Trophoblast cell (in vitro differentiated cells and primary cell): ENCODE data around the gene FBXW2. TPM values are rescaled to one million over a fixed set of nuclear protein-coding genes. Genes with fewer than 3 reads are reported as not detected.

ENCODE experiments used
- DNase-seq, 2 donors: peaks; one replicate each; pipeline ENCODE4 v3.0.0-alpha.2; 2016
- H2AFZ ChIP-seq: 2 replicates; pipeline ENCODE4 v1.6.1; 2013; ENCODE audit warnings: low read length, moderate library complexity, mild to moderate bottlenecking; ENCODE audit not compliant: insufficient read depth, poor library complexity
- H2AK5ac ChIP-seq: 2 replicates; pipeline ENCODE4 v1.6.1; 2013; ENCODE audit warnings: mild to moderate bottlenecking, low read length
- H2BK120ac ChIP-seq: 2 replicates; pipeline ENCODE4 v1.6.1; 2013; ENCODE audit warnings: low read length, mild to moderate bottlenecking, moderate library complexity; ENCODE audit not compliant: insufficient read depth, poor library complexity
- H2BK12ac ChIP-seq: 2 replicates; pipeline ENCODE4 v1.6.1; 2013; ENCODE audit warnings: mild to moderate bottlenecking, low read length, moderate library complexity
- H2BK5ac ChIP-seq: 2 replicates; pipeline ENCODE4 v1.6.1; 2013; ENCODE audit warnings: low read length, low read depth, moderate library complexity, mild to moderate bottlenecking; ENCODE audit not compliant: poor library complexity
- H3K14ac ChIP-seq: 2 replicates; pipeline ENCODE4 v1.6.1; 2013; ENCODE audit warnings: mild to moderate bottlenecking, low read length
- H3K18ac ChIP-seq: 2 replicates; pipeline ENCODE4 v1.6.1; 2013; ENCODE audit warnings: mild to moderate bottlenecking, low read length
- H3K23ac ChIP-seq: 2 replicates; pipeline ENCODE4 v1.6.1; 2013; ENCODE audit warnings: low read length
- H3K27ac ChIP-seq: 2 replicates; pipeline ENCODE4 v1.5.1; 2013; ENCODE audit warnings: low read depth, mild to moderate bottlenecking, inconsistent platforms, low read length, moderate library complexity
- H3K27me3 ChIP-seq: 2 replicates; pipeline ENCODE4 v1.6.1; 2013; ENCODE audit warnings: inconsistent platforms, mild to moderate bottlenecking, low read length, moderate library complexity; ENCODE audit not compliant: insufficient read depth
- H3K36me3 ChIP-seq, 2 experiments: 1 replicate in 1 of 2; 2 replicates in 1 of 2; pipeline ENCODE4 v1.6.1; 2013; ENCODE audit warnings: low read length in 2 of 2, mild to moderate bottlenecking in 2 of 2, moderate library complexity in 1 of 2; ENCODE audit not compliant: insufficient read depth in 2 of 2, control insufficient read depth in 1 of 2
- H3K4ac ChIP-seq: 2 replicates; pipeline ENCODE4 v1.6.1; 2013; ENCODE audit warnings: low read depth, mild to moderate bottlenecking, low read length, moderate library complexity
- H3K4me1 ChIP-seq, 2 experiments: 1 replicate in 1 of 2; 2 replicates in 1 of 2; pipeline ENCODE4 v1.6.1; 2013; ENCODE audit warnings: low read length in 2 of 2, mild to moderate bottlenecking in 2 of 2, moderate library complexity in 1 of 2; ENCODE audit not compliant: insufficient read depth in 2 of 2, control insufficient read depth in 1 of 2
- H3K4me2 ChIP-seq: 2 replicates; pipeline ENCODE4 v1.6.1; 2013; ENCODE audit warnings: inconsistent platforms, mild to moderate bottlenecking, low read length, moderate library complexity
- H3K4me3 ChIP-seq: 2 replicates; pipeline ENCODE4 v1.5.1; 2013; ENCODE audit warnings: mild to moderate bottlenecking, low read depth, low read length, inconsistent platforms
- H3K79me1 ChIP-seq: one replicate; pipeline ENCODE4 v1.6.1; 2013; ENCODE audit warnings: low read length
- H3K79me2 ChIP-seq: 2 replicates; pipeline ENCODE4 v1.6.1; 2013; ENCODE audit warnings: low read length, mild to moderate bottlenecking; ENCODE audit not compliant: control insufficient read depth, insufficient read depth, poor library complexity
- H3K9ac ChIP-seq: 2 replicates; pipeline ENCODE4 v1.6.1; 2013; ENCODE audit warnings: mild to moderate bottlenecking, low read length
- H3K9me3 ChIP-seq: 2 replicates; pipeline ENCODE4 v1.6.1; 2013; ENCODE audit warnings: low read depth, mild to moderate bottlenecking, control low read depth, inconsistent platforms, low read length; ENCODE audit not compliant: insufficient read depth
- H4K12ac ChIP-seq: 2 replicates; pipeline ENCODE4 v1.6.1; 2013; ENCODE audit warnings: low read depth, mild to moderate bottlenecking, low read length, moderate library complexity
- H4K8ac ChIP-seq: 2 replicates; pipeline ENCODE4 v1.6.1; 2013; ENCODE audit warnings: low read depth, mild to moderate bottlenecking, low read length, moderate library complexity
- H4K91ac ChIP-seq: one replicate; pipeline ENCODE4 v1.6.1; 2013; ENCODE audit warnings: low read depth, mild to moderate bottlenecking, low read length, moderate library complexity
- WGBS: extraction: QIAGEN DNeasy Blood & Tissue Kit; methylation state at CpG from one replicate; pipeline ENCODE4 v1.1.7; 2013; ENCODE audit warnings: missing lambda C conversion rate; ENCODE audit not compliant: insufficient read length, insufficient coverage; ENCODE audit errors: extremely low coverage; 5-methylcytosine and 5-hydroxymethylcytosine counted together
- polyA plus RNA-seq: library from polyadenylated mRNA; stranded (reverse); fragments of 200-250 nt; gene quantifications from 2 replicates; pipeline ENCODE4 v1.2.3, GENCODE V29; 2013

FBXW2 gene
- polyA plus RNA-seq, result 25.9 and 26.1 TPM in 2 replicates

- WGBS, result no CpG with 5 or more reads among the region's 72 CpGs
- peak within 1 kb of the TSS; percentile 41 for H3K14ac ChIP-seq
- H4K8ac ChIP-seq, result peak within 1 kb of the TSS; percentile 82
- peaks cover 0 to 2% of the 10 kb centered on the region in 2 experiments for H3K36me3 ChIP-seq
- H2AK5ac ChIP-seq, result no peak within 1 kb of the TSS
- H3K27ac ChIP-seq, result peak within 1 kb of the TSS; percentile 79
- no peaks in the 10 kb centered on the region for H3K9me3 ChIP-seq
- H4K12ac ChIP-seq, result peak within 1 kb of the TSS; percentile 20
- H3K27me3 ChIP-seq, result no peaks in the 10 kb centered on the region
- peak within 1 kb of the TSS; percentile 93 for H3K4me3 ChIP-seq
- peak within 1 kb of the TSS; percentile 28 for H3K4ac ChIP-seq
- peak within 1 kb of the TSS; percentile 14 for H2BK120ac ChIP-seq
- no peak within 1 kb of the TSS for H3K23ac ChIP-seq
- peak within 1 kb of the TSS; percentile 41 for H2AFZ ChIP-seq
- DNase-seq, result peak; percentile 89
- no peak within 1 kb of the TSS for H2BK5ac ChIP-seq
- no peak within 1 kb of the TSS for H2BK12ac ChIP-seq
- H3K18ac ChIP-seq, result peak within 1 kb of the TSS; percentile 6
- peak within 1 kb of the TSS; percentile 33 for H4K91ac ChIP-seq
- peaks cover 0 to 4% of the 10 kb centered on the region in 2 experiments for H3K4me1 ChIP-seq
- peaks cover 4% of the 10 kb centered on the region for H3K79me1 ChIP-seq
- peak within 1 kb of the TSS; percentile 99 for H3K9ac ChIP-seq
- H3K79me2 ChIP-seq, result no peaks in the 10 kb centered on the region
- H3K4me2 ChIP-seq, result peak within 1 kb of the TSS; percentile 98
Observed at GRCh38 chr9:120792898-120793765, at the start of gene FBXW2. Gene FBXW2 (minus strand): TSS chr9:120793416. CDS start chr9:120788258, 5,158 bp downstream.

- Histone ChIP-seq H3K18ac (peak overlapping the region; percentile 84), H3K27ac (peak overlapping the region; percentile 40), H3K9ac (peak overlapping the region; percentile 86), H3K4me2 (peak overlapping the region; percentile 77), H3K23ac (no peak overlapping the region), H3K4ac (peak overlapping the region; percentile 46), H3K9me3 (no peaks in the 10 kb centered on the region), H3K36me3 (peaks cover 0 to 3% of the 10 kb centered on the region in 2 experiments), H2AFZ (peak overlapping the region; percentile 82), H3K79me1 (peaks cover 7% of the 10 kb centered on the region), H4K12ac (peak overlapping the region; percentile 91), H4K8ac (peak overlapping the region; percentile 94), H3K4me3 (peak overlapping the region; percentile 89), H2BK120ac (peak overlapping the region; percentile 81), H3K27me3 (no peaks in the 10 kb centered on the region), H4K91ac (peak overlapping the region; percentile 85), H3K79me2 (peaks cover 11% of the 10 kb centered on the region), H2AK5ac (peak overlapping the region; percentile 11), H2BK5ac (peak overlapping the region; percentile 52), H2BK12ac (no peak overlapping the region), H3K4me1 (peaks cover 9 to 11% of the 10 kb centered on the region in 2 experiments), H3K14ac (peak overlapping the region; percentile 87)
- WGBS, result no CpG with 5 or more reads among the region's 18 CpGs
- DNase-seq, result peak in 1 of 2 donors; percentile 25
Observed at GRCh38 chr9:120841930-120842684, 48.9 kb upstream of the FBXW2 start.

GRCh38 chr9:120839146-120839545 lies 45.9 kb upstream of the FBXW2 start:
- Histone ChIP-seq H3K79me1 (peaks cover 7% of the 10 kb centered on the region), H3K27me3 (no peaks in the 10 kb centered on the region), H3K9me3 (no peaks in the 10 kb centered on the region), H2AFZ (no peak overlapping the region), H3K4me1 (peaks cover 9 to 11% of the 10 kb centered on the region in 2 experiments), H4K12ac (no peak overlapping the region), H4K8ac (no peak overlapping the region), H3K9ac (no peak overlapping the region), H2BK12ac (no peak overlapping the region), H3K23ac (no peak overlapping the region), H2BK120ac (no peak overlapping the region), H2AK5ac (no peak overlapping the region), H3K36me3 (peaks cover 0 to 6% of the 10 kb centered on the region in 2 experiments), H3K27ac (no peak overlapping the region), H3K14ac (no peak overlapping the region), H3K4me3 (no peak overlapping the region), H3K18ac (no peak overlapping the region), H4K91ac (no peak overlapping the region), H2BK5ac (no peak overlapping the region), H3K4me2 (no peak overlapping the region), H3K79me2 (peaks cover 11% of the 10 kb centered on the region), H3K4ac (no peak overlapping the region)
- DNase-seq, result peak in 1 of 2 donors; percentile 19
- WGBS, result no CpG with 5 or more reads among the region's 2 CpGs

- no peak overlapping the region for H2AK5ac ChIP-seq
- no peak overlapping the region for H2BK12ac ChIP-seq
- H3K18ac ChIP-seq, result no peak overlapping the region
- H2AFZ ChIP-seq, result no peak overlapping the region
- no peak overlapping the region for H4K91ac ChIP-seq
- peaks cover 7% of the 10 kb centered on the region for H3K79me2 ChIP-seq
- no peak overlapping the region for H2BK5ac ChIP-seq
- no peak overlapping the region for H3K4ac ChIP-seq
- H3K4me1 ChIP-seq, result peaks cover 5% of the 10 kb centered on the region in 2 experiments
- no CpG with 5 or more reads among the region's 3 CpGs for WGBS
- H4K8ac ChIP-seq, result no peak overlapping the region
- H3K36me3 ChIP-seq, result peaks cover 2 to 6% of the 10 kb centered on the region in 2 experiments
- no peaks in the 10 kb centered on the region for H3K27me3 ChIP-seq
- H3K4me3 ChIP-seq, result no peak overlapping the region
- H3K27ac ChIP-seq, result no peak overlapping the region
- no peak for DNase-seq
- no peak overlapping the region for H3K4me2 ChIP-seq
- no peak overlapping the region for H3K14ac ChIP-seq
- H4K12ac ChIP-seq, result no peak overlapping the region
- no peak overlapping the region for H3K9ac ChIP-seq
- H2BK120ac ChIP-seq, result no peak overlapping the region
- H3K9me3 ChIP-seq, result no peaks in the 10 kb centered on the region
- no peak overlapping the region for H3K23ac ChIP-seq
- peaks cover 4% of the 10 kb centered on the region for H3K79me1 ChIP-seq
Observed at GRCh38 chr9:120837921-120838320, 44.7 kb upstream of the FBXW2 start.
